Measurements from ENCODE around the gene SAMD7.

Gene SAMD7

GRCh38 chr3:169863458-169863899, 47.9 kb upstream of the SAMD7 start (continued):
- no peak for TF ChIP-seq ZNF148 (tag by site-specific recombination; IDR thresholded peaks at IDR 0.05; ENCODE audit: borderline replicate concordance)
- TF ChIP-seq ZNF133 (tag by site-specific recombination; IDR thresholded peaks at IDR 0.05) = no peak
- TF ChIP-seq ZNF473 (tag by site-specific recombination; IDR thresholded peaks at IDR 0.05) = no peak
- no peak for TF ChIP-seq GLI4 (tag by site-specific recombination; IDR thresholded peaks at IDR 0.05)
- TF ChIP-seq ZNF555 (tag by site-specific recombination; conservative IDR thresholded peaks at IDR 0.05) = no peak
- no peak for TF ChIP-seq ZNF600 (tag by site-specific recombination; IDR thresholded peaks at IDR 0.05)

- ChIA-PET CTCF (interaction anchor here (0.6 to 1.5 kb wide), 6 partner anchors 11 to 398 kb away, joined by 3 to 5 read pairs (median 4); no protein-coding TSS in a partner anchor), POLR2A (no interaction called here)
- no peaks in the 10 kb centered on the region for H3K36me3 ChIP-seq (ENCODE audit: control insufficient read depth in 2 of 2, insufficient read depth in 1 of 2, low read length in 2 of 2)
- no peaks in the 10 kb centered on the region for H3K4me1 ChIP-seq (ENCODE audit: control insufficient read depth, insufficient read depth, low read length)
- H3K9me3 ChIP-seq (ENCODE audit: control insufficient read depth, insufficient read depth, low read depth, low read length) = no peaks in the 10 kb centered on the region
- H3K4me3 ChIP-seq (ENCODE audit: low read depth, low read length) = no peak overlapping the region
- TF ChIP-seq, protein P1, sequence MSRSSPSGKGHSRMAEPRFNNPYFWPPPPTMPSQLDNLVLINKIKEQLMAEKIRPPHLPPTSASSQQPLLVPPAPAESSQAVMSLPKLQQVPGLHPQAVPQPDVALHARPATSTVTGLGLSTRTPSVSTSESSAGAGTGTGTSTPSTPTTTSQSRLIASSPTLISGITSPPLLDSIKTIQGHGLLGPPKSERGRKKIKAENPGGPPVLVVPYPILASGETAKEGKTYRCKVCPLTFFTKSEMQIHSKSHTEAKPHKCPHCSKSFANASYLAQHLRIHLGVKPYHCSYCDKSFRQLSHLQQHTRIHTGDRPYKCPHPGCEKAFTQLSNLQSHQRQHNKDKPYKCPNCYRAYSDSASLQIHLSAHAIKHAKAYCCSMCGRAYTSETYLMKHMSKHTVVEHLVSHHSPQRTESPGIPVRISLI (tag by site-specific recombination; IDR thresholded peaks at IDR 0.05) = no peak
- TF ChIP-seq GLI4 (tag by site-specific recombination; IDR thresholded peaks at IDR 0.05) = no peak
- TF ChIP-seq ZNF560 (tag by site-specific recombination; IDR thresholded peaks at IDR 0.05; ENCODE audit: borderline replicate concordance) = no peak
- no peak for TF ChIP-seq ZBTB11 (tag by site-specific recombination; conservative IDR thresholded peaks at IDR 0.05; ENCODE audit: low read depth)
- TF ChIP-seq ZNF664 (tag by site-specific recombination; IDR thresholded peaks at IDR 0.05) = no peak
- no peak for TF ChIP-seq ZNF707 (tag by site-specific recombination; IDR thresholded peaks at IDR 0.05)
- TF ChIP-seq ZBTB49 (tag by site-specific recombination; IDR thresholded peaks at IDR 0.05; ENCODE audit: low read depth) = no peak
- TF ChIP-seq SCRT2 (tag by site-specific recombination; IDR thresholded peaks at IDR 0.05) = no peak
- TF ChIP-seq KLF7 (tag by site-specific recombination; IDR thresholded peaks at IDR 0.05; ENCODE audit: borderline replicate concordance) = no peak
- no peak for TF ChIP-seq ZNF658 (tag by site-specific recombination; IDR thresholded peaks at IDR 0.05)
- TF ChIP-seq, protein P2, sequence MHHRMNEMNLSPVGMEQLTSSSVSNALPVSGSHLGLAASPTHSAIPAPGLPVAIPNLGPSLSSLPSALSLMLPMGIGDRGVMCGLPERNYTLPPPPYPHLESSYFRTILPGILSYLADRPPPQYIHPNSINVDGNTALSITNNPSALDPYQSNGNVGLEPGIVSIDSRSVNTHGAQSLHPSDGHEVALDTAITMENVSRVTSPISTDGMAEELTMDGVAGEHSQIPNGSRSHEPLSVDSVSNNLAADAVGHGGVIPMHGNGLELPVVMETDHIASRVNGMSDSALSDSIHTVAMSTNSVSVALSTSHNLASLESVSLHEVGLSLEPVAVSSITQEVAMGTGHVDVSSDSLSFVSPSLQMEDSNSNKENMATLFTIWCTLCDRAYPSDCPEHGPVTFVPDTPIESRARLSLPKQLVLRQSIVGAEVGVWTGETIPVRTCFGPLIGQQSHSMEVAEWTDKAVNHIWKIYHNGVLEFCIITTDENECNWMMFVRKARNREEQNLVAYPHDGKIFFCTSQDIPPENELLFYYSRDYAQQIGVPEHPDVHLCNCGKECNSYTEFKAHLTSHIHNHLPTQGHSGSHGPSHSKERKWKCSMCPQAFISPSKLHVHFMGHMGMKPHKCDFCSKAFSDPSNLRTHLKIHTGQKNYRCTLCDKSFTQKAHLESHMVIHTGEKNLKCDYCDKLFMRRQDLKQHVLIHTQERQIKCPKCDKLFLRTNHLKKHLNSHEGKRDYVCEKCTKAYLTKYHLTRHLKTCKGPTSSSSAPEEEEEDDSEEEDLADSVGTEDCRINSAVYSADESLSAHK (tag by site-specific recombination; IDR thresholded peaks at IDR 0.05) = no peak
- no peak overlapping the region for H3K27ac ChIP-seq (ENCODE audit: extremely low read depth, low read depth, low read length)
Observed at GRCh38 chr3:169864270-169864669, 47.1 kb upstream of the SAMD7 start.

Measured in HEK293 (cell line).